Suprapubic skin (tissue), 4 donors: ENCODE measurements around the gene MYBPHL. TPM values are rescaled to one million over a fixed set of nuclear protein-coding genes. Genes with fewer than 3 reads are reported as not detected.

ENCODE experiments used
- DNase-seq, 2 donors: peaks; one replicate each; pipeline ENCODE4 v3.0.0-alpha.2; 2019; ENCODE audit warnings: low spot score in 2 of 2
- H3K27ac ChIP-seq: fragments of 200-600 bp; sonication (generic); one replicate; pipeline ENCODE4 v1.5.1; 2019
- H3K27me3 ChIP-seq: fragments of 200-600 bp; sonication (generic); one replicate; pipeline ENCODE4 v1.5.1; 2019
- H3K36me3 ChIP-seq: fragments of 200-600 bp; sonication (generic); one replicate; pipeline ENCODE4 v1.5.1; 2019
- H3K4me1 ChIP-seq: fragments of 200-600 bp; sonication (generic); one replicate; pipeline ENCODE4 v1.5.1; 2019
- H3K4me3 ChIP-seq: fragments of 200-600 bp; sonication (generic); one replicate; pipeline ENCODE4 v1.5.1; 2019; ENCODE audit warnings: mild to moderate bottlenecking
- H3K9me3 ChIP-seq: fragments of 200-600 bp; sonication (generic); one replicate; pipeline ENCODE4 v1.5.1; 2019
- CTCF ChIP-seq, 2 donors: fragments of 200-600 bp in 1 of 2; fragments of 450-650 bp in 1 of 2; sonication (generic) in 1 of 2; IDR thresholded peaks; one replicate each; pipeline ENCODE4 v1.5.1; 2016 to 2019; ENCODE audit warnings: antibody characterized with exemption in 2 of 2, mild to moderate bottlenecking in 1 of 2, moderate library complexity in 1 of 2
- EP300 ChIP-seq: sonication (generic); formaldehyde crosslinking; IDR thresholded peaks from one replicate; pipeline ENCODE4 v1.6.1; 2017; ENCODE audit warnings: antibody characterized with exemption
- POLR2A ChIP-seq, 2 donors: fragments of 450-650 bp; IDR thresholded peaks; one replicate each; pipeline ENCODE4 v1.6.1; 2017; ENCODE audit warnings: antibody characterized with exemption in 2 of 2, mild to moderate bottlenecking in 2 of 2, moderate library complexity in 2 of 2
- POLR2AphosphoS5 ChIP-seq, 3 donors: sonication (generic); formaldehyde crosslinking; IDR thresholded peaks; one replicate each; pipeline ENCODE4 v1.6.1; 2017; ENCODE audit warnings: antibody characterized with exemption in 3 of 3
- WGBS: methylation state at CpG from one replicate; pipeline ENCODE4 v1.1.5; 2018; 5-methylcytosine and 5-hydroxymethylcytosine counted together
- total RNA-seq, 4 donors: library from RNA; depleted of rRNA; stranded (reverse); fragments of >200 nt; gene quantifications; one replicate each; pipeline ENCODE4 v1.1.0, GENCODE V29; 2016

The MYBPHL gene
- total RNA-seq, 4 donors from 2014 or later, result not detected

GRCh38 chr1:109268431-109269211 is 38.2 kb downstream of the MYBPHL start:
- Histone ChIP-seq H3K4me3 (no peak overlapping the region), H3K27ac (no peak overlapping the region), H3K27me3 (no peaks in the 10 kb centered on the region), H3K36me3 (peaks cover 53% of the 10 kb centered on the region), H3K4me1 (peaks cover 27% of the 10 kb centered on the region), H3K9me3 (no peaks in the 10 kb centered on the region)
- no peak for TF ChIP-seq POLR2AphosphoS5 (IDR thresholded peaks at IDR 0.05)
- TF ChIP-seq POLR2A (IDR thresholded peaks at IDR 0.05), result no peak
- no peak for TF ChIP-seq CTCF (IDR thresholded peaks at IDR 0.05)
- no peak for TF ChIP-seq EP300
- WGBS, result 83% methylated on average over 3 of the region's 29 CpGs
- DNase-seq, result peak in 1 of 2 donors; percentile 73

GRCh38 chr1:109267743-109268300 is 39.0 kb downstream of the MYBPHL start:
- WGBS, result 88% methylated on average over 3 of the region's 17 CpGs
- no peaks in the 10 kb centered on the region for H3K9me3 ChIP-seq
- TF ChIP-seq EP300, result no peak
- TF ChIP-seq POLR2AphosphoS5 (IDR thresholded peaks at IDR 0.05), result no peak
- no peak for TF ChIP-seq CTCF (IDR thresholded peaks at IDR 0.05)
- no peak for TF ChIP-seq POLR2A (IDR thresholded peaks at IDR 0.05)
- no peak for DNase-seq
- peaks cover 26% of the 10 kb centered on the region for H3K4me1 ChIP-seq
- no peaks in the 10 kb centered on the region for H3K27me3 ChIP-seq
- no peak overlapping the region for H3K4me3 ChIP-seq
- peaks cover 49% of the 10 kb centered on the region for H3K36me3 ChIP-seq
- peak overlapping the region; percentile 21 for H3K27ac ChIP-seq

- DNase-seq, result no peak
- no peak overlapping the region for H3K4me3 ChIP-seq
- peaks cover 44% of the 10 kb centered on the region for H3K36me3 ChIP-seq
- WGBS, result 57% methylated on average over 11 of the region's 11 CpGs
- peaks cover 30% of the 10 kb centered on the region for H3K4me1 ChIP-seq
- H3K27ac ChIP-seq, result peak overlapping the region; percentile 21
- no peaks in the 10 kb centered on the region for H3K9me3 ChIP-seq
- no peaks in the 10 kb centered on the region for H3K27me3 ChIP-seq
- TF ChIP-seq POLR2A (IDR thresholded peaks at IDR 0.05) (no peak), POLR2AphosphoS5 (IDR thresholded peaks at IDR 0.05) (peak in 1 of 3 donors; percentile 46)
These were observed 39.8 kb downstream of the MYBPHL start for GRCh38 chr1:109266965-109267364.

- H3K4me1 ChIP-seq, result peaks cover 31% of the 10 kb centered on the region
- 84% methylated on average over 9 of the region's 13 CpGs for WGBS
- no peak overlapping the region for H3K4me3 ChIP-seq
- H3K36me3 ChIP-seq, result peaks cover 40% of the 10 kb centered on the region
- TF ChIP-seq EP300 (no peak), CTCF (IDR thresholded peaks at IDR 0.05) (no peak), POLR2A (IDR thresholded peaks at IDR 0.05) (no peak), POLR2AphosphoS5 (IDR thresholded peaks at IDR 0.05) (no peak)
- no peaks in the 10 kb centered on the region for H3K27me3 ChIP-seq
- no peak for DNase-seq
- no peaks in the 10 kb centered on the region for H3K9me3 ChIP-seq
- no peak overlapping the region for H3K27ac ChIP-seq
These were observed 41.0 kb downstream of the MYBPHL start for GRCh38 chr1:109265741-109266330.

- no peaks in the 10 kb centered on the region for H3K27me3 ChIP-seq
- TF ChIP-seq EP300 (no peak), POLR2AphosphoS5 (IDR thresholded peaks at IDR 0.05) (no peak), CTCF (IDR thresholded peaks at IDR 0.05) (no peak), POLR2A (IDR thresholded peaks at IDR 0.05) (no peak)
- H3K4me1 ChIP-seq, result peaks cover 31% of the 10 kb centered on the region
- no peaks in the 10 kb centered on the region for H3K9me3 ChIP-seq
- H3K4me3 ChIP-seq, result no peak overlapping the region
- no peak for DNase-seq
- H3K36me3 ChIP-seq, result peaks cover 40% of the 10 kb centered on the region
- WGBS, result 100% methylated on average over 1 of the region's 4 CpGs
- H3K27ac ChIP-seq, result no peak overlapping the region
These were observed 41.8 kb downstream of the MYBPHL start for GRCh38 chr1:109265016-109265415.
